HEK293 (cell line): ENCODE results near the gene SNX8.

Experiments
- CTCF ChIA-PET: fragments of 350-600 bp; formaldehyde crosslinking; extraction: SDS; loops from one replicate; lab custom pipeline; 2021; ENCODE audit warnings: antibody characterized with exemption; lab: Yijun Ruan, JAX
- POLR2A ChIA-PET: fragments of 300-600 bp; formaldehyde crosslinking; extraction: SDS; loops from one replicate; lab custom pipeline; 2020; ENCODE audit warnings: antibody characterized with exemption, inconsistent platforms; lab: Yijun Ruan, JAX
- H3K27ac ChIP-seq: fragments of 200-500 bp; sonication (Bioruptor generic); 2 replicates; pipeline ENCODE4 v1.5.1; 2014; ENCODE audit warnings: low read depth, low read length, control low read depth, inconsistent platforms; ENCODE audit errors: extremely low read depth
- H3K36me3 ChIP-seq, 2 experiments: fragments of 200-500 bp in 1 of 2; sonication (Bioruptor generic) in 1 of 2; 1 replicate in 1 of 2; 2 replicates in 1 of 2; pipeline ENCODE4 v1.5.1; 2014 to 2017; ENCODE audit warnings: inconsistent platforms in 2 of 2, low read length in 2 of 2; ENCODE audit not compliant: control insufficient read depth in 2 of 2, insufficient read depth in 1 of 2
- H3K4me1 ChIP-seq: fragments of 200-500 bp; sonication (Bioruptor generic); 2 replicates; pipeline ENCODE4 v1.5.1; 2014; ENCODE audit warnings: mild to moderate bottlenecking, low read length, inconsistent platforms; ENCODE audit not compliant: control insufficient read depth, insufficient read depth
- H3K4me3 ChIP-seq: 2 replicates; pipeline ENCODE4 v1.5.1; 2011; ENCODE audit warnings: low read depth, mild to moderate bottlenecking, control low read depth, low read length, moderate library complexity
- H3K9me3 ChIP-seq: fragments of 200-500 bp; sonication (Bioruptor generic); 2 replicates; pipeline ENCODE4 v1.5.1; 2014; ENCODE audit warnings: low read depth, low read length, inconsistent platforms; ENCODE audit not compliant: control insufficient read depth, insufficient read depth
- FEZF1 ChIP-seq: fragments of 450-650 bp; formaldehyde crosslinking; IDR thresholded peaks from 2 replicates; pipeline ENCODE4 v1.5.1; 2016; ENCODE audit warnings: missing biosample characterization, missing genetic modification characterization
- GFI1B ChIP-seq: fragments of 450-650 bp; formaldehyde crosslinking; IDR thresholded peaks from 2 replicates; pipeline ENCODE4 v1.5.1; 2016; ENCODE audit warnings: missing biosample characterization, missing genetic modification characterization
- GLIS1 ChIP-seq: fragments of 450-650 bp; formaldehyde crosslinking; IDR thresholded peaks from 2 replicates; pipeline ENCODE4 v1.5.1; 2016; ENCODE audit warnings: missing biosample characterization, missing genetic modification characterization
- MEIS1 ChIP-seq: sonication (generic); formaldehyde crosslinking; IDR thresholded peaks from 2 replicates; pipeline ENCODE4 v1.8.1; 2022; ENCODE audit warnings: missing genetic modification reagents, mild to moderate bottlenecking, borderline replicate concordance
- MYNN ChIP-seq: fragments of 450-650 bp; formaldehyde crosslinking; IDR thresholded peaks from 2 replicates; pipeline ENCODE4 v1.5.1; 2016; ENCODE audit warnings: missing biosample characterization, missing genetic modification characterization, borderline replicate concordance
- MZF1 ChIP-seq: fragments of 450-650 bp; formaldehyde crosslinking; IDR thresholded peaks from 2 replicates; pipeline ENCODE4 v1.5.1; 2017; ENCODE audit warnings: missing biosample characterization, missing genetic modification characterization, borderline replicate concordance
- RBAK ChIP-seq: fragments of 450-650 bp; formaldehyde crosslinking; IDR thresholded peaks from 2 replicates; pipeline ENCODE4 v1.5.1; 2016; ENCODE audit warnings: missing biosample characterization, missing genetic modification characterization
- ZBTB17 ChIP-seq: fragments of 450-650 bp; formaldehyde crosslinking; IDR thresholded peaks from 2 replicates; pipeline ENCODE4 v1.5.1; 2016; ENCODE audit warnings: missing biosample characterization, missing genetic modification characterization
- ZNF114 ChIP-seq: fragments of 450-650 bp; formaldehyde crosslinking; IDR thresholded peaks from 2 replicates; pipeline ENCODE4 v1.5.0; 2017; ENCODE audit warnings: missing biosample characterization, missing genetic modification characterization
- ZNF174 ChIP-seq: fragments of 450-650 bp; formaldehyde crosslinking; IDR thresholded peaks from 2 replicates; pipeline ENCODE4 v1.5.0; 2017; ENCODE audit warnings: missing biosample characterization, mild to moderate bottlenecking, missing genetic modification characterization
- ZNF223 ChIP-seq: fragments of 450-650 bp; formaldehyde crosslinking; IDR thresholded peaks from 2 replicates; pipeline ENCODE4 v1.5.1; 2016; ENCODE audit warnings: missing biosample characterization, missing genetic modification characterization
- ZNF324 ChIP-seq: fragments of 450-650 bp; formaldehyde crosslinking; IDR thresholded peaks from 2 replicates; pipeline ENCODE4 v1.5.1; 2016; ENCODE audit warnings: missing biosample characterization, missing genetic modification characterization
- ZNF37A ChIP-seq: fragments of 450-650 bp; IDR thresholded peaks from 2 replicates; pipeline ENCODE4 v1.5.1; 2018; ENCODE audit warnings: missing biosample characterization, missing genetic modification characterization
- ZNF394 ChIP-seq: fragments of 450-650 bp; formaldehyde crosslinking; IDR thresholded peaks from 2 replicates; pipeline ENCODE4 v1.5.1; 2016; ENCODE audit warnings: missing biosample characterization, missing genetic modification characterization, mild to moderate bottlenecking, moderate library complexity, borderline replicate concordance
- ZNF488 ChIP-seq: fragments of 450-650 bp; formaldehyde crosslinking; IDR thresholded peaks from 2 replicates; pipeline ENCODE4 v1.5.1; 2016; ENCODE audit warnings: missing biosample characterization, missing genetic modification characterization
- ZNF514 ChIP-seq: fragments of 450-650 bp; formaldehyde crosslinking; IDR thresholded peaks from 2 replicates; pipeline ENCODE4 v1.5.1; 2016; ENCODE audit warnings: missing biosample characterization, missing genetic modification characterization
- ZNF555 ChIP-seq: fragments of 450-650 bp; formaldehyde crosslinking; conservative IDR thresholded peaks from 2 replicates; pipeline ENCODE4 v1.5.1; 2017; ENCODE audit warnings: missing biosample characterization, mild to moderate bottlenecking, missing genetic modification characterization, inconsistent platforms
- ZNF580 ChIP-seq: fragments of 450-650 bp; formaldehyde crosslinking; IDR thresholded peaks from 2 replicates; pipeline ENCODE4 v1.5.1; 2016; ENCODE audit warnings: missing biosample characterization, missing genetic modification characterization
- ZNF585B ChIP-seq: fragments of 450-650 bp; formaldehyde crosslinking; IDR thresholded peaks from 2 replicates; pipeline ENCODE4 v1.5.1; 2016; ENCODE audit warnings: missing biosample characterization, missing genetic modification characterization
- ZNF600 ChIP-seq: fragments of 450-650 bp; formaldehyde crosslinking; IDR thresholded peaks from 2 replicates; pipeline ENCODE4 v1.5.1; 2016; ENCODE audit warnings: missing biosample characterization, missing genetic modification characterization
- ZNF623 ChIP-seq: fragments of 450-650 bp; formaldehyde crosslinking; IDR thresholded peaks from 2 replicates; pipeline ENCODE4 v1.5.1; 2016; ENCODE audit warnings: missing biosample characterization, missing genetic modification characterization
- ZNF670 ChIP-seq: fragments of 450-650 bp; formaldehyde crosslinking; IDR thresholded peaks from 2 replicates; pipeline ENCODE4 v1.5.1; 2016; ENCODE audit warnings: missing biosample characterization, missing genetic modification characterization, low read depth
- ZNF76 ChIP-seq: fragments of 450-650 bp; formaldehyde crosslinking; IDR thresholded peaks from 2 replicates; pipeline ENCODE4; 2016; ENCODE audit warnings: low read depth, missing biosample characterization, missing genetic modification characterization, borderline replicate concordance
- ZNF837 ChIP-seq: fragments of 450-650 bp; formaldehyde crosslinking; IDR thresholded peaks from 2 replicates; pipeline ENCODE4 v1.5.1; 2016; ENCODE audit warnings: missing biosample characterization, missing genetic modification characterization
- ZNF843 ChIP-seq: fragments of 450-650 bp; formaldehyde crosslinking; IDR thresholded peaks from 2 replicates; pipeline ENCODE4 v1.5.1; 2016; ENCODE audit warnings: missing biosample characterization, missing genetic modification characterization
- TF ChIP-seq, protein P1 (sequence below): fragments of 450-650 bp; formaldehyde crosslinking; IDR thresholded peaks from 2 replicates; pipeline ENCODE4; 2016; ENCODE audit warnings: missing biosample characterization, missing genetic modification characterization
- TF ChIP-seq, protein P2 (sequence below): fragments of 450-650 bp; formaldehyde crosslinking; IDR thresholded peaks from 2 replicates; pipeline ENCODE4 v1.5.1; 2017; ENCODE audit warnings: missing biosample characterization, missing genetic modification characterization

Gene SNX8

DNA sequence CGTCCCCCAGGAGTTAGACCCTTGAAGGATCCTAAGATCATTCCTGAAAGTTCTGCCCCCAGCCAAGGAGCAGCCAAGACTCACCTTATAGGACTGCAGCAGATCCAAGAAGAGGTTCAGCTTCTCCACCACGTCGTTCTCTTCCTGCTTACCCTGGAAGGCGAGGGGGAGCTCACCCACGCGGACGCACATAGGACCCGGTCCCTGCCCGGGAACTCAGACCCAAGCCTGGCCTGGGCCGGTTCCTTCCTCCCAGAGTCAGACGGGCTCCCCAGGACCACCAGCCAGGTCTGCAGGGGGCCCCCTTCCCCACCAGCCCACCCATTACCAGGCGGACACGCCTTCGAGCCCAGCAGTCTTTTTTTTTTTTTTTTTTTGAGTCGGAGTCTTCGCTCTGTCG is 56.6 kb downstream of the SNX8 start:
- Histone ChIP-seq H3K36me3 (no peaks in the 10 kb centered on the region), H3K27ac (no peak overlapping the region), H3K9me3 (no peaks in the 10 kb centered on the region)
- CTCF ChIA-PET, result no interaction called here
- no peak for TF ChIP-seq ZBTB17 (tag by site-specific recombination)
- TF ChIP-seq ZNF623 (tag by site-specific recombination), result no peak
- no peak for TF ChIP-seq ZNF843 (tag by site-specific recombination)
- no peak for TF ChIP-seq ZNF585B (tag by site-specific recombination)
- TF ChIP-seq ZNF580 (tag by site-specific recombination), result no peak
- no peak for TF ChIP-seq GLIS1 (tag by site-specific recombination)
- no peak for TF ChIP-seq MEIS1
- no peak for TF ChIP-seq ZNF174 (tag by site-specific recombination)
- no peak for TF ChIP-seq ZNF488
- TF ChIP-seq MYNN (tag by site-specific recombination), result no peak
- no peak for TF ChIP-seq ZNF223 (tag by site-specific recombination)
- TF ChIP-seq GFI1B (tag by site-specific recombination), result no peak
- TF ChIP-seq, all 188 proteins: peak for 0
- no peak overlapping the region for H3K4me3 ChIP-seq
- no peaks in the 10 kb centered on the region for H3K4me1 ChIP-seq
- POLR2A ChIA-PET, result no interaction called here

DNA sequence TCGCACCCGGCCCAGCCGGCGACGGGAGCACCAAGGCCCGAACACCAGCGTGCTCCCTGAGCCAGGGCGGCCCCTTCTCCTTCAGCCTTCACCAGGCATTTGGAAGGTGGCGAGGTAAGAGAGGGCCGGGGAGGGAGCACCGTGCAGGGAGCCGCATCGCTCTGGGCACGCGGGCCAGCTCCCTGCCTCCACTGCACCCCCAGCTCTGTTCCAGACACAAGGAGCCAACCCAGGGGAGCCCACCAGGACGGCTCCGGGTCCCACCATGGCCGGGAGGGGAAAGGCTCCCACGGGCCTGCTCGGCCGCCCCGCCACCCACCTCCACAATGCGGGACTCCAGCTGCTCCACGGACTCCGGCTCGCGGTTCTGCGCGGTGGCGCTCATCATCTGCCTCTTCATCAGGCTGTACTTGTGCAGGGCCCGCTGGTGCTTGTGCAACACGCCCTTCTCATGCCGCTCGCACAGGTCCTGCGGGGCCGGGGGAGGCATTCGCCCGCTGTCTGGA is 57.1 kb downstream of the SNX8 start:
- Histone ChIP-seq H3K36me3 (no peaks in the 10 kb centered on the region), H3K9me3 (no peaks in the 10 kb centered on the region), H3K4me1 (no peaks in the 10 kb centered on the region), H3K4me3 (no peak overlapping the region), H3K27ac (no peak overlapping the region)
- TF ChIP-seq ZNF585B (tag by site-specific recombination), result no peak
- TF ChIP-seq ZNF555 (tag by site-specific recombination), result no peak
- TF ChIP-seq RBAK, result no peak
- TF ChIP-seq, protein P1, sequence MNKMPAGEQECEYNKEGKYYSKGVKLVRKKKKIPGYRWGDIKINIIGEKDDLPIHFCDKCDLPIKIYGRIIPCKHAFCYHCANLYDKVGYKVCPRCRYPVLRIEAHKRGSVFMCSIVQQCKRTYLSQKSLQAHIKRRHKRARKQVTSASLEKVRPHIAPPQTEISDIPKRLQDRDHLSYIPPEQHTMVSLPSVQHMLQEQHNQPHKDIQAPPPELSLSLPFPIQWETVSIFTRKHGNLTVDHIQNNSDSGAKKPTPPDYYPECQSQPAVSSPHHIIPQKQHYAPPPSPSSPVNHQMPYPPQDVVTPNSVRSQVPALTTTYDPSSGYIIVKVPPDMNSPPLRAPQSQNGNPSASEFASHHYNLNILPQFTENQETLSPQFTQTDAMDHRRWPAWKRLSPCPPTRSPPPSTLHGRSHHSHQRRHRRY (tag by site-specific recombination), result no peak
- no peak for TF ChIP-seq MZF1 (tag by site-specific recombination)
- no peak for TF ChIP-seq ZNF37A
- no peak for TF ChIP-seq FEZF1 (tag by site-specific recombination)
- no peak for TF ChIP-seq ZNF600 (tag by site-specific recombination)
- TF ChIP-seq, protein P2, sequence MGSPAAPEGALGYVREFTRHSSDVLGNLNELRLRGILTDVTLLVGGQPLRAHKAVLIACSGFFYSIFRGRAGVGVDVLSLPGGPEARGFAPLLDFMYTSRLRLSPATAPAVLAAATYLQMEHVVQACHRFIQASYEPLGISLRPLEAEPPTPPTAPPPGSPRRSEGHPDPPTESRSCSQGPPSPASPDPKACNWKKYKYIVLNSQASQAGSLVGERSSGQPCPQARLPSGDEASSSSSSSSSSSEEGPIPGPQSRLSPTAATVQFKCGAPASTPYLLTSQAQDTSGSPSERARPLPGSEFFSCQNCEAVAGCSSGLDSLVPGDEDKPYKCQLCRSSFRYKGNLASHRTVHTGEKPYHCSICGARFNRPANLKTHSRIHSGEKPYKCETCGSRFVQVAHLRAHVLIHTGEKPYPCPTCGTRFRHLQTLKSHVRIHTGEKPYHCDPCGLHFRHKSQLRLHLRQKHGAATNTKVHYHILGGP, result no peak
- TF ChIP-seq MYNN (tag by site-specific recombination), result no peak
- TF ChIP-seq ZNF114, result no peak
- TF ChIP-seq ZNF514 (tag by site-specific recombination), result no peak
- no peak for TF ChIP-seq ZNF76 (tag by site-specific recombination)
- TF ChIP-seq ZNF324 (tag by site-specific recombination), result no peak
- no peak for TF ChIP-seq ZNF670 (tag by site-specific recombination)
- no peak for TF ChIP-seq ZNF394 (tag by site-specific recombination)
- no peak for TF ChIP-seq GFI1B (tag by site-specific recombination)
- TF ChIP-seq ZNF837, result no peak
- POLR2A ChIA-PET, result no interaction called here
- CTCF ChIA-PET, result interaction anchor here (0.6 kb wide), 1 partner anchor 74 kb away, joined by 3 read pairs; no protein-coding TSS in a partner anchor
